ENCODE data around the gene SMARCC2.

- no peak for TF ChIP-seq CTCF (IDR thresholded peaks at IDR 0.05)
- TF ChIP-seq POLR2A (IDR thresholded peaks at IDR 0.05), result no peak
Observed at GRCh38 chr12:56219840-56220239, 30.6 kb upstream of the SMARCC2 start.

Data from body of pancreas (tissue), 4 donors.